Measurements from ENCODE around the gene JAKMIP1.
"Not testable (repeated sequence)": the region's sequence is repeated elsewhere in the genome, so short reads cannot be mapped to it uniquely, and the experiment has no call there.

Gene JAKMIP1

DNA sequence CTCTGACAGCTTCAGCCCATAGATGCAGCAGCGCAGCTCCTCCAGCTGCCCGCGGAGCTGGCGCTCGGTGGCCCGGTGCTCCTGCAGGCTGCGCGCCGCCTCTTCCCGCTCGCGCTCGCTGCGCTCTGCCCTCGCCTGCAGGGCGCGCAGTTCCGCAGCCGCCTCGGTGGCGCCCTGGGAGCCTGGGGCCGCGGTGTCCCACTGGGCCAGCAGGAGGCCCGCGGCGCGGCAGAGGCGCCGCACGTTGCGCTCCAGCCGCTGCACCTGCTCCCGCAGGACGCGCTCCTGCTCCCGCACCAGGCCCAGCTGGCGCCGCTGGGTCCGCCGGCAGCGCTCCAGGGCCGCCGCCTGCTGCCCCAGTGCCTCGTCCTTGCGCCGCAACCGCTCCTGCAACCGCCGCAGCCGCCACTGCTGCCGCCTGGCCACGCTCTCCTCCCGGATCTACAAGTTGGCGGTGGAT, 192.2 kb downstream of the JAKMIP1 start:
- TF ChIP-seq, protein P1, sequence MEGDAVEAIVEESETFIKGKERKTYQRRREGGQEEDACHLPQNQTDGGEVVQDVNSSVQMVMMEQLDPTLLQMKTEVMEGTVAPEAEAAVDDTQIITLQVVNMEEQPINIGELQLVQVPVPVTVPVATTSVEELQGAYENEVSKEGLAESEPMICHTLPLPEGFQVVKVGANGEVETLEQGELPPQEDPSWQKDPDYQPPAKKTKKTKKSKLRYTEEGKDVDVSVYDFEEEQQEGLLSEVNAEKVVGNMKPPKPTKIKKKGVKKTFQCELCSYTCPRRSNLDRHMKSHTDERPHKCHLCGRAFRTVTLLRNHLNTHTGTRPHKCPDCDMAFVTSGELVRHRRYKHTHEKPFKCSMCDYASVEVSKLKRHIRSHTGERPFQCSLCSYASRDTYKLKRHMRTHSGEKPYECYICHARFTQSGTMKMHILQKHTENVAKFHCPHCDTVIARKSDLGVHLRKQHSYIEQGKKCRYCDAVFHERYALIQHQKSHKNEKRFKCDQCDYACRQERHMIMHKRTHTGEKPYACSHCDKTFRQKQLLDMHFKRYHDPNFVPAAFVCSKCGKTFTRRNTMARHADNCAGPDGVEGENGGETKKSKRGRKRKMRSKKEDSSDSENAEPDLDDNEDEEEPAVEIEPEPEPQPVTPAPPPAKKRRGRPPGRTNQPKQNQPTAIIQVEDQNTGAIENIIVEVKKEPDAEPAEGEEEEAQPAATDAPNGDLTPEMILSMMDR (IDR thresholded peaks at IDR 0.05; ENCODE audit: poor library complexity, severe bottlenecking): no peak
- Histone ChIP-seq H3K4me3 (ENCODE audit: severe bottlenecking) (no peak overlapping the region), H3K27me3 (ENCODE audit: insufficient read depth, poor library complexity, severe bottlenecking) (peaks cover 4% of the 10 kb centered on the region), H3K27ac (ENCODE audit: poor library complexity, severe bottlenecking) (no peak overlapping the region), H3K4me1 (ENCODE audit: insufficient read depth, poor library complexity, severe bottlenecking) (no peaks in the 10 kb centered on the region), H3K36me3 (ENCODE audit: low read depth) (no peaks in the 10 kb centered on the region), H3K9me3 (ENCODE audit: severe bottlenecking) (no peaks in the 10 kb centered on the region)
- DNase-seq (ENCODE audit: low spot score) (peak; percentile 28), ATAC-seq (ENCODE audit: low read depth) (no peak)

DNA sequence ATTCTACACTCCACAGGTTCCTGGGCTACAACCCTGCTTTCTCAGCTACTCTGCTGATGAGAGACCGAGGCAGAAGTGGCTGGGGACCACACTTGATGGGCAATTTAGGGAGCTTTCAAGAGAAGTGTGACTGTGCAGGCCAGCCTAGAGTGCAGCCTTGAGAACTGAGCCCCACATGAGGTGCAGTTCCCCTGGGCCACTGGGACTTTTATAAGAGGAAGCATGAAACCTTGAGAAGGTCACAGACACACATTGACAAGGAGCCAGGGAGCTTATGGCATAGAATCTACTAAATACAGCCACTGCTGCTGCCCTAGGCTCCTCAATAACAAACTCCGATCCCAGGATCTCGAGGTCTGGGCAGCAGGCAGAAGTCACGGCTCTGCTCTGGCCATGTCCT, 195.2 kb downstream of the JAKMIP1 start:
- Histone ChIP-seq H3K9me3 (ENCODE audit: severe bottlenecking) (no peaks in the 10 kb centered on the region), H3K36me3 (ENCODE audit: low read depth) (no peaks in the 10 kb centered on the region), H3K27ac (ENCODE audit: poor library complexity, severe bottlenecking) (no peak overlapping the region), H3K27me3 (ENCODE audit: insufficient read depth, poor library complexity, severe bottlenecking) (peaks cover 4% of the 10 kb centered on the region), H3K4me3 (ENCODE audit: severe bottlenecking) (no peak overlapping the region), H3K4me1 (ENCODE audit: insufficient read depth, poor library complexity, severe bottlenecking) (no peaks in the 10 kb centered on the region)
- TF ChIP-seq, protein P1 (IDR thresholded peaks at IDR 0.05; ENCODE audit: poor library complexity, severe bottlenecking): no peak
- ATAC-seq (ENCODE audit: low read depth) (no peak), DNase-seq (ENCODE audit: low spot score) (no peak)

DNA sequence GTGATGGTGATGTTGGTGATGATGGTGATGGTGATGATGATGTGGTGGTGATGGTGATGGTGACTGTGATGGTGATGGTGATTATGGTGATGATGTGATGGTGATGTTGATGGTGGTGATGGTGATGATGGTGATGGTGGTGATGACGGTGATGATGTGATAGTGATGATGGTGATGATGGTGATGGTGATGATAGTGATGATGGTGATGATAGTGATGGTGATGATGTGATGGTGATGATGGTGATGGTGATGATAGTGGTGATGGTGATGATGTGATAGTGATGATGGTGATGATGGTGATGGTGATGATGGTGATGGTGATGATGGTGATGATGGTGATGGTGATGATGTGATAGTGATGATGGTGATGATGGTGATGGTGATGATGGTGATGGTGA, 196.9 kb downstream of the JAKMIP1 start:
- ATAC-seq (ENCODE audit: low read depth); H3K4me3 ChIP-seq (ENCODE audit: severe bottlenecking); DNase-seq (ENCODE audit: low spot score): not testable (repeated sequence)

DNA sequence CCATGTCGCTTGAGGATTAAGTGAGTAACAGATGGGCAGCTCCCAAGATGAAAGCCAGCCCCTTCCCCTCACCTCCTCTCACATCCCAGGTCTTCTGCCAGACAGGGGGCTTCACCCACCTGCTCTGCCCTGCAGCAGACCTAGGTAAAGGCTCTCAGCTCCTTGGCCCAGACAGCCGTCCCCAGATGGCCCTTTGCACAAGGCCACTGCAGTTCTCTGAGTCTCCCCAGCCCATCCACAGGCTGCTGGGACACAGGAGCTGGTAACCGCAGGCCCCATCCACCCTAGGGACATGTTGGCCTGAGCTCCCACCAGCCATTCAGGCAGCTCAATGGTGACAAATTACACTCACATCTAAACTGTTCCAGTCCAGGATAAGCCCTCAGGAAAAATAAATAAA, 197.4 kb downstream of the JAKMIP1 start:
- H3K4me1 ChIP-seq (ENCODE audit: insufficient read depth, poor library complexity, severe bottlenecking): no peaks in the 10 kb centered on the region
- DNase-seq (ENCODE audit: low spot score): no peak
- no peaks in the 10 kb centered on the region for H3K9me3 ChIP-seq (ENCODE audit: severe bottlenecking)
- no peak overlapping the region for H3K4me3 ChIP-seq (ENCODE audit: severe bottlenecking)
- ATAC-seq (ENCODE audit: low read depth): no peak
- H3K36me3 ChIP-seq (ENCODE audit: low read depth): no peaks in the 10 kb centered on the region
- TF ChIP-seq, protein P1 (IDR thresholded peaks at IDR 0.05; ENCODE audit: poor library complexity, severe bottlenecking): no peak
- no peak overlapping the region for H3K27ac ChIP-seq (ENCODE audit: poor library complexity, severe bottlenecking)
- H3K27me3 ChIP-seq (ENCODE audit: insufficient read depth, poor library complexity, severe bottlenecking): no peaks in the 10 kb centered on the region

More for the DNA sequence above, 196.9 kb downstream of the JAKMIP1 start:
- H3K9me3 ChIP-seq (ENCODE audit: severe bottlenecking); H3K27ac ChIP-seq (ENCODE audit: poor library complexity, severe bottlenecking); H3K27me3 ChIP-seq (ENCODE audit: insufficient read depth, poor library complexity, severe bottlenecking); H3K36me3 ChIP-seq (ENCODE audit: low read depth); H3K4me1 ChIP-seq (ENCODE audit: insufficient read depth, poor library complexity, severe bottlenecking): not testable (repeated sequence)

DNA sequence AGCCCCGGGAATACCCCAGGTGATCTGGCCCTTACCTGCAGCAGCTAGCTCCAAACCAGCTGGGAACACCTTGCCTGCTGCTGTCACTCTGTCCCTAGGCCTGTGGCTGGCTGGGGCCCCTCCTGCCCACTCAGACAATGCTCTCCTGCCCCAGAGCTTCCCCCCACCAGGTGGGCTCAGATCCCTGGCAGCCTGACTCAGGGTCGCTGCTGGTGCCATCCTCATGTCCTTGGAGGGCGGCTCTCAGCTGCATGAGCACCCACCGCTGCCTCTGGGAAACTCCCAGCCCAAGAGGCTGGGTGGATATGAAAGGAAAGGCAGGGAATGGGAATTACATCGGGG, 197.9 kb downstream of the JAKMIP1 start:
- TF ChIP-seq, protein P1 (IDR thresholded peaks at IDR 0.05; ENCODE audit: poor library complexity, severe bottlenecking): no peak
- DNase-seq (ENCODE audit: low spot score): no peak
- Histone ChIP-seq H3K4me3 (ENCODE audit: severe bottlenecking) (no peak overlapping the region), H3K4me1 (ENCODE audit: insufficient read depth, poor library complexity, severe bottlenecking) (no peaks in the 10 kb centered on the region), H3K9me3 (ENCODE audit: severe bottlenecking) (no peaks in the 10 kb centered on the region), H3K27me3 (ENCODE audit: insufficient read depth, poor library complexity, severe bottlenecking) (no peaks in the 10 kb centered on the region), H3K36me3 (ENCODE audit: low read depth) (no peaks in the 10 kb centered on the region), H3K27ac (ENCODE audit: poor library complexity, severe bottlenecking) (no peak overlapping the region)
- no peak for ATAC-seq (ENCODE audit: low read depth)
